Gastroesophageal sphincter (tissue), 3 donors: ENCODE measurements around the gene PIGA.

Experiments
- CTCF ChIP-seq, 4 experiments: fragments of 200-600 bp in 2 of 4; fragments of 450-650 bp in 2 of 4; sonication (generic) in 1 of 4; IDR thresholded peaks; one replicate each; pipeline ENCODE4 v1.5.1; 2017 to 2019; ENCODE audit warnings: antibody characterized with exemption in 4 of 4, mild to moderate bottlenecking in 2 of 4, moderate library complexity in 2 of 4
- POLR2A ChIP-seq, 2 donors: fragments of 450-650 bp; IDR thresholded peaks; one replicate each; pipeline ENCODE4 v1.6.1; 2017; ENCODE audit warnings: antibody characterized with exemption in 2 of 2, mild to moderate bottlenecking in 2 of 2, moderate library complexity in 1 of 2

- no peak for TF ChIP-seq POLR2A (IDR thresholded peaks at IDR 0.05)
- no peak for TF ChIP-seq CTCF (IDR thresholded peaks at IDR 0.05)
Measured at GRCh38 chrX:15319075-15319474, 16.2 kb downstream of the PIGA start.
